ENCODE data around the gene MKRN2.

MKRN2 gene

DNA sequence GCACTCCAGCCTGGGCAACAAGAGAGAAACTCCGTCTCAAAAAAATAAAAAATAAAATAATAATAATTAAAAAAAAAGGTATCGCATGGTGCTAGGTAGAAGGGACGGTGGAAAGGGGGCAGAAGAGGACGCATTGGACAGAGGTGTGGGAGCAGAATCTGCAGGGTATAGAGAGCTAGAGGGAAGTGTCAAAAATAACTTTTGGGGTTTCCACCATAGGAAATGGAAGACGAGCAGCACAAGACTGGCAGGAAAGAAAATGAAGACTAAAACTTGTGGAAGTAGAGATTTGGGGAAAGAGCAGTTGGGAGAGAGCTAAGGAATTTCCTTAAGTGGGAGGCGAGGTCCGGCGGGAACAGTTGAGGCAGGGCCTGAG lies 585 bp upstream of the MKRN2 start:
- ATAC-seq (ENCODE audit: insufficient read depth, low read depth) = no peak

GRCh38 chr3:12557473-12558100 lies 700 bp downstream of the MKRN2 start:
- H3K79me2 ChIP-seq (ENCODE audit: insufficient read depth, low read length) = peaks cover 57% of the 10 kb centered on the region
- peaks cover 44% of the 10 kb centered on the region; the same call in 1 of the 2 replicates for H4K20me1 ChIP-seq (ENCODE audit: insufficient read depth, low read length)
- peak overlapping the region; percentile 76 for H3K4me2 ChIP-seq (ENCODE audit: insufficient read depth, low read length)
- DNase-seq (no peak), ATAC-seq (ENCODE audit: insufficient read depth, low read depth) (no peak)
- H3K27me3 ChIP-seq (ENCODE audit: insufficient read depth, low read length, poor library complexity) = no peaks in the 10 kb centered on the region
- peak overlapping the region; percentile 91 for H3K9ac ChIP-seq (ENCODE audit: low read depth, low read length)
- peaks cover 44% of the 10 kb centered on the region for H3K4me1 ChIP-seq (ENCODE audit: insufficient read depth, low read length)
- H3K4me3 ChIP-seq (ENCODE audit: low read depth in 1 of 2, low read length in 2 of 2) = peak overlapping the region; percentile 80 to 91
- H2AFZ ChIP-seq (ENCODE audit: low read depth, low read length) = peak overlapping the region; percentile 89
- H3K36me3 ChIP-seq (ENCODE audit: insufficient read depth, low read length) = no peaks in the 10 kb centered on the region; the same call in 1 of the 2 replicates
- H3K9me3 ChIP-seq (ENCODE audit: insufficient read depth, low read length, severe bottlenecking) = no peaks in the 10 kb centered on the region
- H3K27ac ChIP-seq (ENCODE audit: low read length) = peak overlapping the region; percentile 86
- TF ChIP-seq CTCF (IDR thresholded peaks at IDR 0.05; ENCODE audit: borderline replicate concordance, extremely low read depth, low read length, poor library complexity, severe bottlenecking) (no peak), EZH2 (IDR thresholded peaks at IDR 0.05; ENCODE audit: borderline replicate concordance, low read depth, low read length, severe bottlenecking) (no peak)

More for the DNA sequence above, 585 bp upstream of the MKRN2 start:
- no peaks in the 10 kb centered on the region for H3K9me3 ChIP-seq (ENCODE audit: insufficient read depth, low read length, severe bottlenecking)
- peak overlapping the region; percentile 85 for H3K27ac ChIP-seq (ENCODE audit: low read length)
- H3K79me2 ChIP-seq (ENCODE audit: insufficient read depth, low read length) = peaks cover 44% of the 10 kb centered on the region
- H2AFZ ChIP-seq (ENCODE audit: low read depth, low read length) = peak overlapping the region; percentile 89
- H3K4me3 ChIP-seq (ENCODE audit: low read depth in 1 of 2, low read length in 2 of 2) = peak overlapping the region; percentile 80 to 91
- peaks cover 32% of the 10 kb centered on the region; the same call in 1 of the 2 replicates for H4K20me1 ChIP-seq (ENCODE audit: insufficient read depth, low read length)
- DNase-seq = no peak
- peak overlapping the region; percentile 76 for H3K4me2 ChIP-seq (ENCODE audit: insufficient read depth, low read length)
- peak overlapping the region; percentile 91 for H3K9ac ChIP-seq (ENCODE audit: low read depth, low read length)
- no peaks in the 10 kb centered on the region; the same call in 1 of the 2 replicates for H3K36me3 ChIP-seq (ENCODE audit: insufficient read depth, low read length)
- H3K27me3 ChIP-seq (ENCODE audit: insufficient read depth, low read length, poor library complexity) = no peaks in the 10 kb centered on the region
- TF ChIP-seq CTCF (IDR thresholded peaks at IDR 0.05; ENCODE audit: borderline replicate concordance, extremely low read depth, low read length, poor library complexity, severe bottlenecking) = no peak
- TF ChIP-seq EZH2 (IDR thresholded peaks at IDR 0.05; ENCODE audit: borderline replicate concordance, low read depth, low read length, severe bottlenecking) = no peak
- H3K4me1 ChIP-seq (ENCODE audit: insufficient read depth, low read length) = peaks cover 44% of the 10 kb centered on the region

- Histone ChIP-seq H3K36me3 (ENCODE audit: insufficient read depth, low read length) (no peaks in the 10 kb centered on the region; the same call in 1 of the 2 replicates), H3K4me3 (ENCODE audit: low read depth in 1 of 2, low read length in 2 of 2) (peak overlapping the region; percentile 80 to 91; a peak in 3 of 4 replicates), H4K20me1 (ENCODE audit: insufficient read depth, low read length) (peaks cover 44% of the 10 kb centered on the region; the same call in 1 of the 2 replicates), H3K9ac (ENCODE audit: low read depth, low read length) (peak overlapping the region; percentile 91; the same call in 1 of the 2 replicates), H3K27ac (ENCODE audit: low read length) (peak overlapping the region; percentile 24; the same call in 1 of the 2 replicates), H2AFZ (ENCODE audit: low read depth, low read length) (no peak overlapping the region), H3K79me2 (ENCODE audit: insufficient read depth, low read length) (peaks cover 66% of the 10 kb centered on the region), H3K4me1 (ENCODE audit: insufficient read depth, low read length) (peaks cover 41% of the 10 kb centered on the region), H3K27me3 (ENCODE audit: insufficient read depth, low read length, poor library complexity) (no peaks in the 10 kb centered on the region), H3K4me2 (ENCODE audit: insufficient read depth, low read length) (peak overlapping the region; percentile 76), H3K9me3 (ENCODE audit: insufficient read depth, low read length, severe bottlenecking) (no peaks in the 10 kb centered on the region)
- ATAC-seq (ENCODE audit: insufficient read depth, low read depth) (no peak), DNase-seq (no peak)
- TF ChIP-seq EZH2 (IDR thresholded peaks at IDR 0.05; ENCODE audit: borderline replicate concordance, low read depth, low read length, severe bottlenecking) (no peak), CTCF (IDR thresholded peaks at IDR 0.05; ENCODE audit: borderline replicate concordance, extremely low read depth, low read length, poor library complexity, severe bottlenecking) (no peak)
Observed at GRCh38 chr3:12558706-12559105, 1.8 kb downstream of the MKRN2 start.
